ENCODE results near the gene GLRX3.
A peak's percentile ranks its signal among the peaks of the same experiment; 100 is the strongest.
"Not testable (repeated sequence)": the region's sequence is repeated elsewhere in the genome, so short reads cannot be mapped to it uniquely, and the experiment has no call there.

The GLRX3 gene

DNA sequence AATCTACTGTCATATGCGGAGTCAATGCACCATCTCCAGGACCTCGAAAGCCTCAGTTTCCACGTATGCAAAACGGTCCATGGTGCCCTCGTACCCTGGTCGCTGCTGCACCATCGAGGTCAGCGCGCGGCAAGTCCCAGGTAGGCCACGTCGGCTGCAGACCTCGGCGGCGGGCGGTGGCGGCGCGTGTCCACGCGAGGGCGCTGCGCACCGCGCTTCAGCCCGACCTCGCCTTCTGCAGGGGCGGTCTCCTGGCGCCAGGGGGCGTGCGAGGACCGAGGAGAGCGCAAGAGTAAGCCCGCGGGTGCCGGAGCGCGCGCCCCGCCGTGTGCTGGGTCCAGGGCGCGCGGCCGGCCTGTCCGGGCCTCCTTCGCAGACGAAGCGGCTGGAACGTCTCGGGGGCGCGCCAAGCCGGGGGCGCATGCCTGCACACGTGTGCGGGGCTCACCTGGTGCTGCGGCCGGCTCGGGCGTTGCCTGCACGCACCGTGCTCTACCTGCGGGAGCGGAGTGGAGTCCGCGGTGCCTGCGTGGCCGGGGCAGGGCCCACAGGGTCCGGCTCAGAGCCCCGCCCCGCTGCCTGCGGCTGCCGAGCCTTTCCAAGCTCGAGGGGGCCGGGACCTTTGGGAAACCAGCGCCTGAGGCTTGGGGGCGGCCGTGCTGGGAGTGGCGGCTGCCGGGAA is 54.0 kb downstream of the GLRX3 start:
- peak; percentile 95 for DNase-seq

- DNase-seq, result no peak
Observed at GRCh38 chr10:130190737-130191115, 54.5 kb downstream of the GLRX3 start.

- no peak for DNase-seq
Observed at GRCh38 chr10:130191380-130191779, 55.2 kb downstream of the GLRX3 start.

DNA sequence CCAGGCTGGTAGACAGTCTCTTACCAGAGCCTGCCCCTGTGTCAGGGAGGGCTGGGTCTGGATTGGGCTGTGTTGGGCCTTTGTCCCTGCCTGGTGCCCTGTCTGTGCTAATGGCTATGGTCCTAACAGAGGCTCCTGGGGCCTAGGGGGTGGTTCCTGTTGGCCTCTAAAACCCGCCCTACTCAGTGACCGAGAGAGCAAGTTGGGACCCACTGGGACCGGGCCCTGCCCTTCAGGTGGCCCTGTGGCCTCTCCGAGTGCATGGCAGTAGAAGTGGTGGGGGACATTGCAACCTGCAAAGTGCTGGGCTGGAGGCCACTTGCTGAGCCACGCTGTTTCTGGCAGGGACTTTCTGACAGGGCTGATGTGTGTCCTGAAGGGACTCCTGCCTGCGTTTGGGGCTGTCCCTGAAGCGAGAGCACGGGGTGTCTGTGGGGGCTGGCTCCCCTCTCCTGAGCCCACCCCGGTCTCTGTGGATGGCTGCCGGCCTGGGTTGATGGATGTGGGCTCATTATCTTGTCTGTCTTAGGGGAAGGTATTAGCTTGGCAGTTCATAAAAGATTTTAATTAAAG is 56.2 kb downstream of the GLRX3 start:
- DNase-seq, result no peak

GRCh38 chr10:130193033-130193432 is 56.8 kb downstream of the GLRX3 start:
- DNase-seq, result no peak

DNA sequence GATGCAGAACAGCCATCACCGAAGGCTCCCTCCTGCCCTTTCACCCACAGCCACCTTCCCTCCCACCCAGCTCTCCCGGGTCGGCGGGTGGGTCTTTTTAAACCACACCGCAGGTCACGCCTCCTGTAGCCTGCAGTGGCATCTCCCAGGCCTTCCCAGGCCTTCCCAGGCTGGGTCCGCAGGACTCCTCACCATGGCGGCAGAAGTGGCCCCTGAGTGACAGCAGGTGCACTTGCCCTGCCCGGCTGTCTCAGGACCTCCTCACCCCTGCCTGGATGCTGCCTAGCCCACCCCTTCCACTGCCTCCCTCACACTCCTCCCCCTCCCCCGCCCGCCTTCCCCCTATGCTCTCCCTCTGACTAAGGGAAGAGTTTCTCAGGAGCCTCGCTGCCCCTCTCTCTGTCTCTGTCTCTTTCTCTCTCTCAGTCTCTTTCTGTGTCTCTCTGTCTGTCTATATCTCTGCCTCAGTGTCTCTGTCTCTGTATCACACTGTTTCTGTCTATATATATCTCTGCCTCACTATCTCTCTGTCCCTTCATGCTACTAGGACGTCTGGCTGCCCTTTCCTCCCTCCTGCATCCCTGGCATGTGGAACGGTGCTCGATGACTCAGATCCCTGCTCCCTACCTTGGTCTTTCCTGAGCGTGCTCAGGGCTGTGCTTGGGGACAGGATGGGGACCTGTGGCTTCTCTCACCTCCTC is 57.5 kb downstream of the GLRX3 start:
- DNase-seq, result no peak

- no peak for DNase-seq
Observed at GRCh38 chr10:130194194-130194990, 58.2 kb downstream of the GLRX3 start.

GRCh38 chr10:130194991-130195645 is 58.9 kb downstream of the GLRX3 start:
- DNase-seq, result no peak

DNA sequence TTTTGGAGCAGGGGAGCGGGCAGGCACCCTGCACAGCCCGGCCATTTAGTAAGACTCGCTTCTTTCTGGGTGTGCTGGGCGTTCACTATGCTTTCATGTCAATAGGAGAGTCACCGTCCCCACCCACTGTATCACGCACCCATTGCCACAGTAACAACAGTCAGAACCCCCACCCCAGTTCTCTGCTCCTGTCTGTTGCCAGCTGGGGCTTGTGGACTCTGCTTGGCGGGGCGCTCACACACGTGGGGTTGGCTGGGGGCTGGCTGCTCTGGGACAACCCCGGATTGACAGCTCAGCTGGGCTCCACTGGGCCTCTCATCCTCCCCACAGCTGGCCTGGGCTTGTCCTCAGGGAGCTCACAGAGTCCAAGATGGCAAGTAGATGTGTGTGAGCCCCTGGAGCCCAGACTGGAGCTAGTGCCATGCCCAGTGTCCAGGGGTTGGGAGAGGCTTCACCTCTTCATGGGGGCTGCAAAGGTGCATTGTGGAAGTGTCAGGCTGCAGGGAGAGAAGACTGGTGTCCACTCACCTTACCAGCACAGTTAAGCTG is 59.6 kb downstream of the GLRX3 start:
- DNase-seq, result no peak

GRCh38 chr10:130196511-130197487 is 60.6 kb downstream of the GLRX3 start:
- DNase-seq, result no peak

GRCh38 chr10:130198651-130199050 is 62.5 kb downstream of the GLRX3 start:
- no peak for DNase-seq

DNA sequence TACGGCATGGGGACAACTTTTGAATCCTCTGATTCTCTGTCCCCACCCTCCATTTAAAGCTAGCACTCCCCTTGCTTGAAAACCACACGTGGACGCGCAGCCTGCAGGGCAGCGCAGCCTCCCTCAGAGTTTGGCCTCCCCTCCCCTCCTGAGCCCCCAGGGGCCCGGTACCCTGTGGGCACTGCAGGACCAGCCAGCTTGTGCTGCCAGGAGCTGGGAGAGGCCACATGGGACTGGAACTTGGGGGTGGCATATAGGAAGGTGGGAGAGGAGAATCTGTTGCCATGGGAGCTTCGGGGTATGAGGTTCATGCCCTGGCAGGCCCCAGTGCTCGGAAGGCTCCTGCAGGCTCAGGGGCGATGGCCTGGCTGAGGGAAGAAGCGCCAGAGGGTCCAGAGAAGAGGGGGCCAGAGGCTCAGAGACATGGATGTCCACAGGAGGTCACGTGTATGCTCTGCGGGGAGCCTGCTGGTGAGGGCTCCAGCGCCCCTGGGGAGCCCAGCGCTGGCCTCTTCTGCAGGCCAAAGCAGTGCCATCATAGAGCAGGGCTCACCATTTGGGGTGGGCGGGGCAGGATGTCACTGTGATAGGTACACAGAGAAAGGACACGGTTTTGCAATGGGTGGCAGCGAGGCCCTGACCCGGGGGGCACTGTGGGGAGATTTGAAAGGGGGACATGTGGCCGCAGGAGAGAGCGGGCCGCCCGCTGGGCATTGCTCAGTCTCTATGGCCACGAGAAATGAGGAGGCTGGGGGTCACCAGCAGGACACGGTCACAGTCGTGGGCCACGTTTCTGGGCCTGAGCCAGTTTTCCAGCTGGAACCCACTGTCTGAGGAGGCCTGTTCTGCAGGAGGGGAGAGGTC is 64.2 kb downstream of the GLRX3 start:
- no peak for DNase-seq

DNA sequence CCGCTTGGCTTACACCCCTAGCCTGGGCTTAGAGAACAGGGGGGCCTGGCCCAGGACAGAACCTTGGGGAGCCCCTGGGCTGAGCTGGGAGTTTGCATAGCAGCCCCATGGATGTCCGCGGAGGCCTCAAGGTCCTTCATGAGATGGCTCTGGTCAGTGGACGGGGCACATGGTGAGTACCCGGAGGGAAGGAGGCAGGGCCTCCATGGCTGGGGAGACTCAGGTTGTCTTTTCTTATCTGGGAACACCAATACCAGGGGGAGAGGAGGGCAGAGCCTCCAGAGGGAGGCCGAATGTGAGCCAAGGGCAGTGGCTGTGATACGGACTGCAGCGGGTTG is 64.8 kb downstream of the GLRX3 start:
- DNase-seq, result no peak

DNA sequence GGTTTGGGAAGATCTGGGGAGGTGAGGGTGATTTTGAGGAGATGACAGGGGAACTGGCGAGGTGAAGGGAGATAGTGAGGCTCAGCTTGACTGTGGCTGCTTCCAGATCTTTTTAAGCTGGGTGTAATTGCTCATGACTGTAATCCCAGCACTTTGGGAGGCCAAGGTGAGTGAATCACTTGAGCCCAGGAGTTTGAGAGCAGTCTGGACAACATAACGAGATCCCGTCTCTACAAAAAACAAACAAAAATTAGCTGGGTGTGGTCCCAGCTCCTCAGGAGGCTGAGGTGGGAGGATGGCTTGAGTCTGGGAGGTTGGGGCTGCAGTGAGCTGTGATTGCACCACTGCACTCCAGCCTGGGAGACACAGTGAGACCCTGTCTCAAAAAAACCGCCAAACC is 66.0 kb downstream of the GLRX3 start:
- not testable (repeated sequence) for DNase-seq

- DNase-seq, result no peak
Observed at GRCh38 chr10:130202984-130203621, 66.9 kb downstream of the GLRX3 start.

DNA sequence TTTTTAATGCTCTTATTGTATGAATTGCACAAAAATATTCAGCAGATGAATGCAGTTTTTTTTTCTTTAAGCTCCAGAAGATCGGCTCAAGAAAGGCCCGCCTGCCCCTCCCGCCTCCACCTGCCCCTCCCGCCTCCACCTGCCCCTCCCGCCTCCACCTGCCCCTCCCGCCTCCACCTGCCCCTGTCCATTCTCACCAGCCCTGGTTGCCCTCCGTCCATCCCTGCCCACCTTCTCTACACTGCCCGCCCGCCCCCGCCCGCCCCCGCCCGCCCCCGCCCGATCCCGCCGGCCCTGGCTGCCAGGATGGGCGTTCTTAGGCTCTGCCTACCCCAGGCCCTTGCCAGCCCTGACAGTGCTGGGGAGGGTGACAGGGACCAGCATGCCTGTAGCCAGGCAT is 67.4 kb downstream of the GLRX3 start:
- no peak for DNase-seq

DNA sequence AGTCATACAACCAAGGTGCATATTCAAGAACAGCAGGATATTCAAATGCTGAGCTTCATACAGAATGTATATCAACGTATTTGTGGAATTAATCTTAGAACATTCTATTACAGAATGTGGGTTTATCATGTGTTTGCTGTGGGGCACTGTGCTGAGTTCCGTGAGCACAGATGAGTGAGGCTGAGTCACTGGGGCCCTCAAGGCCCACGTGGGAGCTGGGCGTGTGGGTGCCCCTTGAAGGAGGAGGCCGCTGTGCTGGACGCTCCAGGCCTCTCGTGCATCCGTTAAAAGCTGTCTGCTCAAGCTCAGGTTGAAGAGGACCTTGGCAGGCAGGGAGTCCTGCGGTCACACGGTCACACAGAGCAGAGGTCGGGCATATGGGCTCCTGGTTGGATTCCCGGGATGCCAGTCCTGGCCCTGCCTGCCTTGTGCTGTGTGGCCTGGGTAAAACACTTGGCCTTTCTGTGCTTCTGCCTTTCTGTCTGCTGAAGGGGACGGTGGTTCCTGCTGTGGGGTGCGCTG is 70.1 kb downstream of the GLRX3 start:
- DNase-seq, result no peak

- no peak for DNase-seq
Observed at GRCh38 chr10:130207205-130207604, 71.0 kb downstream of the GLRX3 start.

DNA sequence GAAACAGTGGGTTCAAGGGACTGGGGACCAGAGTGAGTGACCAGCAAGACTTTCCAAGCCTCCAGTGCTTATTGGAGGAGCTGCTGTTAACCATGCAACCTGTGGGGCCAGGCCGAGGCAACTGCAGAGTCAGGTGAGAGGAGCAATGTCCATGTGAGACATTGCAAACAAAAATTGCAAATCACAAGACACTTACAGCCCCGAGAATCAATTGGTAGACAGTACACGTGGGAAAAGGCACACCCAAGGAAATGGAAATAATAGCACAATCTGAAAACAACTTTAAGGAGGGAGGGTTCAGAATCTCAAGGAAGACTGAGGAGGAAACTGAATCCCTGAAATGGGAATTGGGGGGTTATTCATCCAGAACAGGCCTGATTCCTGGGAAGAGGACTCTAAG is 72.6 kb downstream of the GLRX3 start:
- DNase-seq, result no peak

DNA sequence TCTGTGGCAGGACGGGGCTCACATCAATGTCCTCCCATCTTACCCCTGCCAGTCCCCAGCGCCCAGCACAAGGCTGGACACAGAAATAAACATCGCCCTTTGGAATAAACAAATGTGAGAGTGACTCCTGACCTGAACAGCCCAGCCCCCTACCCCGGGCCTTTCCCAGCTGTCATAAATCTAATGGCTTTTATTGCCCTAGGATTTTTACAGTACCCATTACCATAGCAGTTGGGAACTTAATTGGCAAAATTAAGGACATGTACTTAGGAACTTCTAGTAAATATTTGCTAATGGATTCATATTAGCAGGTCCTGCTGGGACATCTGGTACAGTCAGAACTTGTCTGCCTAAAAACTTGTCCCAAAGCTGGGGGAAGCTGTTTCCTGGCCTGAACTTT is 76.6 kb downstream of the GLRX3 start:
- no peak for DNase-seq
